Stromal cell of bone marrow (primary cell): ENCODE results near the gene FLT3.
"Not testable (repeated sequence)": the region's sequence is repeated elsewhere in the genome, so short reads cannot be mapped to it uniquely, and the experiment has no call there.

Source experiments
- DNase-seq: peaks from one replicate; pipeline ENCODE4 v3.0.0-alpha.2; 2012; ENCODE audit warnings: low read depth

FLT3 gene

DNA sequence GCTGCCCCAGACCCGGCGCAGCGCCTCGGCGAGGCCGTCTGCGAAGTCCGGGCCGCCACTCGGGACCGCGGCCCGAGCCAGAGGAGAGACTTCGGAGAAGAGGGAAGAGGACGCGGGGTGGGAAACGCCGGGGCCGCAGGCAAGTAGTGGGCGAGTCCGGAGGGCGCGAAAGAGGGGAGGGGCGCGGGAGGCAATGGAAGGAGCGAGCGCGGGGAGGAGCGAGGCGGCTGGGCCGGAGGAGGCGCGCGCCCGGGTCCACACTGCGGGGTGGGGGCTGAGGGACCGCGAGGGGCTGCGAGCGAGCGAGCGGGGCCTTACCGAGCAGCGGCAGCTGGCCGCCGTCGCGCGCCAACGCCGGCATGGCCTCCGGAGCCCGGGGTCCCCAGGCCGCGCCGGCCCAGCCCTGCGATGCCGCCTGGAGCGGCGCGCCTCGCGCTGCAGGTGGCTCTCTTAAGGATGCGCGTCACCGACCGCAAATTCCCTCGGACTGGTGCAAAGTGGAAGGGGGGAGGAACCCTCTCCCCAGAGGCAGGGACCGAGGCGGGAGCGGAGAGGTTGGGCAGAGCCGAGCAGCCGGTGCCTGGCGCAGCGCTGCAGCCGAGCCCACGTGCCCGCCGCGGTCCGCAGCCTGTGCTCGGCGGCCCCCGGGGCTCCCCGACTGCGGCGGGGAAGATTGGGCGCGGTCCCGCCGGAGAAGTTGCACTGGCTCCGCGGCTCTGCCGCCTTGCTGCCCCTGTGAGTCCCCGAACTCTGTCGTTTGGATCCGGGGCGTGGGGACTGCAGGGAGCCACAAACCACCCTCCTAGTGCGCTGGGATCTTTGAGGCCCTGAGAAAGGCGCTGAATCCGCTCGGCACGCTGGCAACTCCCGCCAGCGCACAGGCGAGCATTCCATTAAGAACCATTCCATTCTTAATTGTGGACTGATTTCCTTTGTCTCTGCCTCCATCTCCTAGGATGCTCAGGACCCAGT is at the start of gene FLT3:
Gene FLT3, minus strand, starts transcription at position 427 of the 972 bp plus-strand sequence. Its CDS starts 66 bp downstream, at position 361.
- no peak for DNase-seq

DNA sequence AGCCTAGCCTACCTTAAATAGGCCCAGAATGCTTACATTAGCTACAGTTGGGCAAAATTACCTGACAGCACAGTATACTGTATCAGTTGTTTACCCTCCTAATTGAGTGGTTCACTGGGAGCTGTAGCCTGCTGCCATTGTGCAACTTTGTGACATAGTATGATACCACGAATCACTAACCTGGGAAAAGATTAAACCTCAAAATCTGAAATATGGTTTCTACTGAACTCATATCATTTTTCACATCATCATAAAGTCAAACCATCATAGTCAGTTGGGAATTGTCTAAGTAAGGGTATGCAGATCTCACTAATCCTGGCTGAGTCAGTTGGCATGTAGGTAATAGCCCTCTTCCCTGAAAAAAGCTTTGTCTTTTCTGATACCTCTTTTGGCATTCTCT is 47.1 kb upstream of the FLT3 start:
- DNase-seq, result no peak

DNA sequence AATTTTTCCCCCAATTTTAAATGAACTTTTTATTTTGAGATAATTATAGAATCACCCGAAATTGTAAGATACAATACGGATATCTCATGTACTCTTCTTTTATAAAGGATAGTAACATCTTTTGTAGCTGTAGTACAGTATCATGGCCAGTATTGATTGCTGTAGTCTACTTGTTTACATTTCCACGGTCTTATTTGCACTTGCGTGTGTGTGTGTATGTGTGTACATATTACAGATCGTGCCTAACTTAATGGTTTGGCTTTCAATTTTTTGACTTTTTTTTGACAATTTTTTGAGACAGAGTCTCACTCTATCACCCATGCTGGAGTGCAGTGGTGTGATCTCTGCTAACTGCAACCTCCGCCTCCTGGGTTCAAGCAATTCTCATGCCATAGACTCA is 44.7 kb upstream of the FLT3 start:
- DNase-seq, result no peak

DNA sequence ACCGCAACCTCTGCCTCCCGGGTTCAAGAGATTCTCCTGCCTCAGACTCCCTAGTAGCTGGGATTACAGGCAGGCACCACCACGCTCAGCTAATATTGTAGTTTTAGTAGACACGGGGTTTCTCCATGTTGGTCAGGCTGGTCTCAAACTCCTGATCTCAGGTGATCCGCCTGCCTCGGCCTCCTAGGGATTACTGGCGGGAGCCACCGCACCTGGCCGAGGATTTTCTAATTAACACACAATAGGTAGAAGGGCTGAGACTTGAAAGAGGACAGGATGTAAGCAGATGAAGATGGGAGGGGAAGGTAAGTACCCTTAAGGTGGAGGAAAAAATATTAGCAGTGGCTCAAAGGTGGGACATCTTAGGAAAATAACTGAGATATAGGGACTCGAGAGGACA is 41.2 kb upstream of the FLT3 start:
- not testable (repeated sequence) for DNase-seq

DNA sequence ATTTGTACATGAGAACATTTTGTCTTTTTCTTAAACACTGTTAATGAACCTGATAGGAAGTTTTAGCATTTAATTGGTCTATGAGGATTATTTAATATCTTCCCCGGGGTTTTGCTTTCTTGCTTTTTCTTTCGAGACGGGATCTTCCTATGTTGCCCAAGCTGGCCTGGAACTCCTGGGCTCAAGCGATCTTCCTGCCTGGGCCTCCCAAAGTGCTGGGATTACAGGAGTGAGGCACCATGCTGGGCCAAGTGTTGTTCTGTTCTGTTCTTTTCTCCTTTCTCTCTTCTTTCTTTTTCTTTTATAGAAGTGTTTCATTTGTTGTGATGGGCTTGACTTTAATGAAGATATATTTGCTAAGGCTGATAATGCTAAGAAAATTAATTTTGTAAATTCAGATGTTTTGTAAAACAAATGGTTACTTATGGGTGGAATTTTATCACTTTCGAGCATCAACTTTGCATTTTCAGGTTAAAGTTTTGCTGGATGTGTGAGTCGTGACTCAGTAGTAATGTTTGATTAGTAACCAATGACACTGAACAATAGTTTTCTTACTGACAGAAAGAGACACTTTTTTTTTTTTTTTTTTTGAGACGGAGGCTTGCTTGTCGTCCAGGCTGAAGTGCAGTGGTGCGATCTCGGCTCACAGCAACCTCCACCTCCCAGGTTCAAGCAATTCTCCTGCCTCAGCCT is 40.2 kb upstream of the FLT3 start:
- DNase-seq, result no peak

DNA sequence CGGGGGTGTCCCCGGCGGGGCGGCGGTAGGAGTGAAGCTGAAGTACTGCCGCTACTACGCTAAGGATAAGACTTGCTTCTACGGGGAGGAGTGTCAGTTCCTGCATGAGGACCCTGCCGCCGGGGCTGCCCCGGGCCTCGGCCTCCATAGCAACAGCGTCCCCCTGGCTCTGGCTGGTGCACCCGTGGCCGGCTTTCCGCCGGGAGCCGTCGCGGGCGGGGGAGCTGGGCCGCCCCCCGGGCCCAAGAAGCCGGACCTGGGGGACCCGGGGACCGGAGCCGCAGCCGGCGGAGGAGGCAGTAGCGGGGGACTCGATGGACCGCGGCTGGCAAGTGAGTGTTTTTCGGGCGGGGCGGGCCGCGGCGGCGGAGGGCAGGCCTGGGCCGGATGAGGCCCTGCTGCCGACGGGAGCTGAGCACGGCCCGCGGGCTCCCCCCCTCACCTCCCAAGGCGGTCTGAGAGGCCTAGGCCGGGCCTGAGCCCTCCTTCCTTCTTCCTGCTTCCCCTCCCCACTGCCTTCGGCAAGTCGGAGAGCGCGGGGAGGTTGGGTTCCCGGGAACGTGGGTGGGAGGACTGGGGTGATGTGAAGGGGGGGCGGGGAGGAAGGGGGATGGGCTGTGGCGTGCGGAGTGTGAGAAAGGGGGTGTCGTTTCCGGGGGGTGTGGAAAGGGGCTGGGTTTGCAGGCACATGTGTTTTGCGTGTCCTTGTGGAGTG is 38.5 kb upstream of the FLT3 start:
- peak; percentile 65 for DNase-seq

DNA sequence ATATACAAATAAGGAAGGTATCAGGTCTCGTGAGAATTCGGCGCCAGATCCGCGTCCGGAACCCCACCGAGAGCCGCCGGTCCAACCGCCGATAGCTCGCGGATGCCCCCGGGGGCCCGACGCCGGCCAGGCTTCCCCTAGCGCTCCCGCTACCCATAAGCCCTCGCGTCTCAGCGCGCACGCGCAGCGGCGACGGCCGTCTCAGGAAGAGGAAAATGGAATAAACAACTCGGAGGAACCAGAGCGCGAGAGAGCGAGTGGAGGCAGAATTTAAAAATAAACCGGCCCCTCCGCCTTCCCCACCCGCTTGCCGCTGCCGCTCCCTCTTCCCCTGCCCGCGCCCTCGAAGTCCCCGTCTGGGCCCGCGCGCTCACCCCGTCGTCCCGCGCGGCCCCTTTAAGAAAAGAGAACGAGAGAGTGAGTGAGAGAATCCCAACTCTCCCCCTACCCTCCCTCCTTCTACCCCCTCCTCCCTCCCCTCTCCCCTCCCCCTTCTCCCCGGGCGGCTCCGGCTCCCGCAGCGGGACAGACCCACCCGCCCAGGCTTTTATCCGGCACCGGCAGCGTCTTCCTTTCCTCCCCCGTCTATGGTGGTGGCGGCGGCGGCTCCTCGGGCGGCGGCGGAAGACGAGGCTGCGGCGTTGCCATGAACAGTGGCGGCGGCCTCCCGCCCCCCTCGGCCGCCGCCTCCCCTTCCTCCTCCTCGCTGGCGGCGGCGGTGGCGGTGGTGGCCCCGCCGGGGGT is 37.8 kb upstream of the FLT3 start, which contains the start of gene PAN3:
Gene PAN3, plus strand, starts transcription at position 534 of the 744 bp plus-strand sequence. Its CDS starts 113 bp downstream, at position 647.
- peak; percentile 78 for DNase-seq

DNA sequence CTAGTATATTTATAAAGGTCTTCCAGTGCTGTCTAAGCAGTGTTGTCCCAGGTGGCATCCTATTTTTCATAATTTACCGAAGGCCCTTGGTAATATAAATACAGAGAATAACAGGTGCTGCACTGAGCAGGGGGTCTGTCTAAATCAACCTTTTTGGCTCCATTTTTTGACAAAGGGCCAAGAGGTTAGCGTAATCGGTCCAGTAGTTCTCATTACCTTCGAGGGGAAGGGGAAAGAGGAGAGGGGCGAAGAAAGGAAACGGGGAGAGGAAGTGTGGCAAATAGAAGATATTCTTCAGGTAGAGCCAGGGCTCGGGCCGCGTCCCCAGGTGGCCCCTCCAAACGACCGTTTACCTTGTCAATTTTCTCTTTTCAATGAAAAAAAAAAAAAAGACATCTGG is 37.2 kb upstream of the FLT3 start:
- DNase-seq, result no peak

DNA sequence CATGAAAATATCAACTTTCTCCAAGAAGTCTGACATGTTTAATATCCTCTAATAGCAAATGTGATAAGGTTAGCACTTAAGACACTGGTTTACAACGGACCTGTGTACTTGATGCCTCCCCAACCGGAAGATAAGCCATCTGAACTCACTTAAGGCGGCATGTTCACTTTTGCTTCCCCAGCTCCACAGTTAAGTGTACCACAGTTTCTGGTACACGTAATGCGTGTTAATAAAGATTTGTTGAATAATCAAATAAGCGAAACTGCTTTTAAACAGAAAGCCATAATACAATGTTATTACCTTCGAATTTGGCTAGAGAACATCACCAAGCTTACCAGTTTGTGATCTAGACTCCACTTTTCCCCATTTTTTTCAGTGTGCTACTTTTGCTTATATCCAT is 36.5 kb upstream of the FLT3 start:
- no peak for DNase-seq

DNA sequence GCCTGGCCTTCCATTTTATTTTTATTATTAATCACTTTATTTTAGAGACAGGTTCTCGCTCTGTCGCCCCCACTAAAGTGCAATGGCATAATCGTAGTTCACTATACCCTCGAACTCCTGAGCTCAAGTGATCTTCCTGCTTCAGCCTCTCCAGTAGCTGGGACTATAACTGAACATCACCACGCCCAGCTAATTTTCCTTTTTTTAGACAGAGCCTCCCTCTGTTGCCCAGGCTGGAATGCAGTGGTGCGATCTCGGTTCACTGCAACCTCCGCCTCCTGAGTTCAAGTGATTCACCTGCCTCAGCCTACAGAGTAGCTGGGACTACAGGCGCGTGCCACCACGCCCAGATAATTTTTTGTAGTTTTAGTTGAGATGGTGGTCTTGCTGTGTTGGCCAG is 31.3 kb upstream of the FLT3 start:
- DNase-seq, result no peak

DNA sequence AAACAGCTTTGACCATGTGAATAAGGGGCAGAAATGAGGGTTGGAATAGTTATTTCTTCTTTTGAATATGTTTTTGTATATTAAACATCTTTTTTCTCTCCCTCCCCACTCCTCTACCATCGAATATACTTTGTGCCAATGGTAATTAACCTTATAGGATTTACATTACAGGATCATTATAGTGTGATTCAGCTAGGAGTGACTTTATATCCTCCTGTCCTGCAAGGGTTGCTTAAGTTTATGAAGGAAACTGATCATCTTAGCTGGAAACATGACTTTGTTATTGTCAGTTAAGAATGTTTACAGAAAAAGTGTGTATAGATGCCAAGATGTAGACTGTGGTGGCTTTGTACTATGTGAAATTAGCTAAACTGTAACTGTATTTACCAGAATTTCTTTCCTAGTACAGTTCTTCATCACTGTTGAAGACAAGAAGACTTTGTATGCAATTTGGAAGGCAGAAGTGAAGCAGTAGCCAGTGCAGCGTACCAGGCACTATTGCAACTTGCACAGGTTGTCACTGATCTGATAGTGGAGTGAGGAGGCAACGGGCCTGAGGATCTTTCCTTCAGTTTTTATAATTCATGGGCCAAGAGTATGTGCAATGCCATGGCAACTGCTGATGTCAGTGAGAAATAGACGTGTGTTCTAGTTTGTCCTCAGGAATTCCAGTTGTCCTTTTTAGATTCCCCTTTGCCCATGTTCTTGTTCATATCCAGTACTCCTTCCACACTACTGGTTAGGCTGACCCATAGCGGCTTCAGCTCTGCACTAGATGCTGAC is 29.7 kb upstream of the FLT3 start:
- no peak for DNase-seq

DNA sequence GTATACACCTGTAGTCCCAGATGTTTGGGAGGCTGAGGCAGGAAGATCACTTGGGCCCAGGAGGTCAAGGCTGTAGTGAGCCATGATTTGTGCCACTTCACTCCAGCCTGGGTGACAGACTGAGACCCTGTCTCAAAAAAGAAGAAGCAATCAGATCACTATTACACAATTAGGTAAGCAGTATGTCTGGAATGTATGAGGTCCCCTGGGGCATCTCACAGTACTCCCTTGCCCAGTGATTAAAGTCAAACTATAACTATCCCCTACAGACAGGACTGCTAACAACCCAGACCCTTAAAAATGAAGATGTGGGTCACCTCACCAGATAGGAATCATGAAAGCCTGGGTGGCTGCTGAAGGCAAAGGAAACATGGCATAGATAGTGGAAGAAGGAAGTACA is 28.6 kb upstream of the FLT3 start:
- DNase-seq, result no peak

DNA sequence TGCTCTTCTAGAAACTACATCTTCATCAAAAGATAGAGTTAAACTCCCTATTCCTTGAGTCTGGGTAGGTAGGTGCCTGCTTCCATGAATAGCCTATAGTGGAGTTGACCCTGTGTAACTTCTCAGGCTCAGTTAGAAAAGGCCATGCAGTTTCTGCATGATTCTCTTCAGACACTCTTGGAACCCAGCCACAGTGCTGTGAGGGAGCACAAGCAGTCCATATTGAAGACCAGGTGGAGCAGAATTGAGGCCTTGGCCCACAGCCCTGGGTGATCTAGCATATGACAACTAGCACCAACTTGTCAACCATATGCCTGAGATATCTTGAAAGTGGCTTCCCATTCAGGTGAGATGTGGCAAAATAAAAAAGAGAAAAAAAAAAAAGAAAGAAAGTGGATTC is 27.7 kb upstream of the FLT3 start:
- DNase-seq, result no peak

DNA sequence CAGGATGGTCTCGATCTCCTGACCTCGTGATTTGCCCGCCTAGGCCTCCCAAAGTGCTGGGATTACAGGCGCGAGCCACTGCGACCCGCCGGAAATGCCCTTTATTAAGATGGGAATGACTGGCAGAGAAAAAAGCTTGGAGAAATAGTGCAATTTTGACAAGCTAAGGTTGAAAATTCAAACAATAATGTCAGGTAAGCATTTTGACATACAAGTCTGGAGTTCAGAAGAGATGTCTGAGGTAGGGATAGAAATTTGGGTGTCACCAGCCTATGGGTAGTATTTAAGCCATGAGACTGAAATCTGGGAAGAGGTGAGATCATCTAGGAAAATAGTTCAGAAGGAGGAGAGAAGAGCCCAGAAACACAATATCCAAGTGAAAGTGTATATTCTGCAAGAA is 20.8 kb upstream of the FLT3 start:
- DNase-seq, result no peak

DNA sequence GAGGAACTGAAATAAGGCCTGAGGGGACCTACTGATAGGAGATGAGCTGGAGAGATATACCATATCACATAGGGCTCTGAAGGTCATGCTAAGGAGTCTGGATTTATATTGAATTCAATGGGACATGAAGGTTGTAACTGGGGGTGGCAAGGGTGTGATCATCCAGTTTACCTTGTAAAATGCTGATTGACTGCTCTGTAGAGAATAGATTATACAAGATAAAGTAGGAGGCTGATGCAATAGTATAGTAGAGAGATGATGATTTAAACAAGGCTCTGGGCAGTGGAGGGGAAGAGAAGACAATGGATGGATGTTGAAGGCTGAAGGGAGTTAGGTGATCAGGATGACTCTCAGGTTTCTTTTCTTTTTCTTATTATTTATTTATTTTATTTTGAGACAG is 19.9 kb upstream of the FLT3 start:
- no peak for DNase-seq

DNA sequence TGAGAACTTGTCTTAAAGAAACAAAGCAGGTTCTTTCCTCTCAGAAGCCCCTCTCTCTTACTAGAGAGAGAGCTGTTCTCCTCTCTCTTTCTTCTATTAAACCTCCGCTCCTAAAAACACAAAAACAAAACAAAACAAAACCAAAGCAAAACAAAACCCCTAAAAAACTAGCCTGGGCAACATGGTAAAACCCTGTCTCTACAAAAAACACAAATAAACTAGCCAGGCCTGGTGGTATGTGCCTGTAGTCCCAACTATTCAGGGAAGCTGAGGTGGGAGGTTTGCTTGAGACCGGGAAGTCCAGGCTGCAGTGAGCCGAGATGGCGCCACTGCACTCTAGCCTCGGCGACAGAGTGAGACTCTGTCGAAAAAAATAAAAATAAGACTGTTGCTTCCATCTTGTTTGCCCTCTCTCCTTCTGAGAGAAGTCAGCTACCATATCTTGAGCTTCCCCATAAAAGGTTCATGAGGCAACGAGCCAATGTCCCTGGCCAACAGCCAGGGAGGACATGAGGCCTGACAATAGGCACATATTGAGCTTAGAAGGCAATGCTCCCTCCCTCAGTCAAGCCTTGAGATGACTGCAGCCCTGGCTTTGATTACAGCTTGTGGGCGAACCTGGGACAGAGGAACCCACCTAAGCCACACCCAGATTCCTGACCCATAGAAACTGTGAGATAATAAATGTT is 17.5 kb upstream of the FLT3 start:
- no peak for DNase-seq

DNA sequence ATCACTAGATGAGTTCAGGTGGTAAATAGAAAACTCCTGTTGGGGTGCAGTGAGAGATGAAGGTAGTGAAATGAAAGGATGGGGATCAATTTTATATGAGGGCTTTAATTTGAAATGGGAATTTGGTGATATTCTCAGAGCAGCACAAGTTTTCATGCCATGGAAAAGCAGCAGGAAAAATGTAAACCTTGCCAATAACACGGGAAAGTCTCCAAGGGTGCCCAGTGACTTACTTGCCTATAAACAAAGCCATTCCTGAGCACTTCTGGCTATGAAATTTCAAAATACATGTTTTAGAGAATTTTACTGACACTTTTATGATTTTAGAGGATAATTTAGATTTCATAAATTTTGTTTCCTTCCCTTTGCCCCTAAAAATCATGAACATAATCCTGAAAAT is 16.4 kb upstream of the FLT3 start:
- no peak for DNase-seq

DNA sequence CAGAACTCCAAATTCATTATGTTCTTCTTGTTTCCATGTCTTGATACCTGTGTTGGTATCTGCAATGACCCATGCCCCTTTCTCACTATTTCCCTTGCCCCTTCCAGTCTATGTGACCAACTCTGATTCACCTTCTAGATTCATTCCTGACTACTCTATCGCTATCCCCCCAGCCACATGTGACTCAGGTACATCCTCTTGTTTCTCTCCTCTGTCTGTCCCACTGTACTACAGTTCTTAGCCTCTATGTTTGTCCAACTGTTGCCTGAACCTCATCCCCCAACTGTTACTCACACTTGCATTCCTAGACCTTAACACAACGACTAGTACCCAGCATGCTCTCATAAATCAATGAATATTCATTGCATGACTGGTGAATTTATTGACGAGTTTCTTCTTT is 10.0 kb upstream of the FLT3 start:
- no peak for DNase-seq

DNA sequence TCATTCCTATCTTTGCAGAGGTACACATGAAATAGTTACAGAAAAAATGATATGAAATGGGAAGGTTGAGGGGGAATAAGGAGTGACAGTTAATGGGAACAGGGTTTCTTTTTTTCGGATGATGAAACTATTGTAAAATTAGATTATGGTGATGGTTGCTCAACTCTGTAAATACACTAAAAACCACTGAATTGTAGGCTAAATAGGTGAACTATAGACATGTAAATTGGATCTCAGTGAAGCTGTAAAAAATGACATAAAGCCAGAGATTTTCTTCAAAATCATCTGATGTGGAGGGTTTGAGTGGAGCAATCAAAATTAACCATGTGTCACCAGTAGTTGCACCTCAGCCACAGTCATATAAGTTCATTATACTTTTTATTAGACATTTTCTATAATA is 6.6 kb upstream of the FLT3 start:
- no peak for DNase-seq

DNA sequence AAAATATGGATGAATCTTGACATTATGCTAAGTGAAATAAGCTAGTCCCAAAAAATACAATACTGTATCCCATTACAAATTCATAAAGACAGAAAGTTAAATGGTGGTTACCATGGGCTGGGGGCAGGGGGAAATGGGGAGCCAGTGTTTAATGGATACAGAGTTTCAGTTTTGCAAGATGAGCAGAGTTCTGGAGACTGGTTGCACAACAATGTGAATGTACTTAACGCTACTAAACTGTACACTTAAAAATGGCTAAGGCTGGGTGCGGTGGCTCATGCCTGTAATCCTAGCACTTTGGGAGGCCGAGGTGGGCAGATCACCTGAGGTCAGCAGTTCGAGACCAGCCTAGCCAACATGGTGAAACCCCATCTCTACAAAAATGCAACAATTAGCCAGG is 1.5 kb upstream of the FLT3 start:
- not testable (repeated sequence) for DNase-seq
